H9 (cell line): ENCODE results near the gene CNTF. TPM values are rescaled to one million over a fixed set of nuclear protein-coding genes. Genes with fewer than 3 reads are reported as not detected.

Experiments used
- DNase-seq: peaks from one replicate; pipeline ENCODE4 v3.0.0-alpha.2; 2017
- H2AFZ ChIP-seq: one replicate; pipeline ENCODE4 v1.6.1; 2013; ENCODE audit warnings: mild to moderate bottlenecking, low read length, control low read depth, moderate library complexity
- H2AK5ac ChIP-seq: 2 replicates; pipeline ENCODE4 v1.6.1; 2013; ENCODE audit warnings: low read length, control low read depth, mixed read lengths; ENCODE audit not compliant: insufficient read length
- H2BK120ac ChIP-seq: one replicate; pipeline ENCODE4 v1.6.1; 2013; ENCODE audit warnings: low read depth, mild to moderate bottlenecking, low read length, control low read depth, inconsistent platforms; ENCODE audit not compliant: poor library complexity, severe bottlenecking
- H2BK12ac ChIP-seq: 2 replicates; pipeline ENCODE4 v1.6.1; 2013; ENCODE audit warnings: low read length, control low read depth, mixed read lengths, low read depth; ENCODE audit not compliant: insufficient read length
- H2BK15ac ChIP-seq: 2 replicates; pipeline ENCODE4 v1.6.1; 2013; ENCODE audit warnings: low read depth, low read length, control low read depth
- H2BK20ac ChIP-seq: one replicate; pipeline ENCODE4 v1.6.1; 2013; ENCODE audit warnings: low read depth, mild to moderate bottlenecking, low read length, control low read depth, inconsistent platforms; ENCODE audit not compliant: poor library complexity, severe bottlenecking
- H2BK5ac ChIP-seq: 2 replicates; pipeline ENCODE4 v1.6.1; 2013; ENCODE audit warnings: low read length, control low read depth, mixed read lengths; ENCODE audit not compliant: insufficient read length
- H3K14ac ChIP-seq: 2 replicates; pipeline ENCODE4 v1.6.1; 2013; ENCODE audit warnings: low read length, control low read depth; ENCODE audit not compliant: insufficient read depth
- H3K18ac ChIP-seq: 2 replicates; pipeline ENCODE4 v1.6.1; 2013; ENCODE audit warnings: low read depth, mild to moderate bottlenecking, mixed read lengths, low read length, control low read depth; ENCODE audit not compliant: insufficient read length
- H3K23ac ChIP-seq: 2 replicates; pipeline ENCODE4 v1.6.1; 2013; ENCODE audit warnings: low read length, control low read depth, mixed read lengths, low read depth; ENCODE audit not compliant: insufficient read length
- H3K23me2 ChIP-seq: 2 replicates; pipeline ENCODE4 v1.6.1; 2013; ENCODE audit warnings: low read depth, mild to moderate bottlenecking, mixed read lengths, low read length, control low read depth; ENCODE audit not compliant: insufficient read length, poor library complexity, severe bottlenecking
- H3K27ac ChIP-seq: 2 replicates; pipeline ENCODE4 v1.5.1; 2013; ENCODE audit warnings: low read length, control low read depth, mixed read lengths, low read depth; ENCODE audit not compliant: insufficient read length
- H3K27me3 ChIP-seq: 2 replicates; pipeline ENCODE4 v1.6.1; 2013; ENCODE audit warnings: low read length, control low read depth, inconsistent platforms; ENCODE audit not compliant: insufficient read depth
- H3K4ac ChIP-seq: 2 replicates; pipeline ENCODE4 v1.6.1; 2013; ENCODE audit warnings: low read depth, mild to moderate bottlenecking, control low read depth, inconsistent platforms, low read length, moderate library complexity
- H3K4me1 ChIP-seq: 2 replicates; pipeline ENCODE4 v1.6.1; 2013; ENCODE audit warnings: low read length, control low read depth, inconsistent platforms; ENCODE audit not compliant: insufficient read depth
- H3K4me2 ChIP-seq: 2 replicates; pipeline ENCODE4 v1.6.1; 2013; ENCODE audit warnings: low read length, control low read depth, mixed read lengths; ENCODE audit not compliant: insufficient read length, insufficient read depth
- H3K56ac ChIP-seq: 2 replicates; pipeline ENCODE4 v1.6.1; 2013; ENCODE audit warnings: low read depth, mild to moderate bottlenecking, mixed read lengths, low read length, control low read depth; ENCODE audit not compliant: insufficient read length
- H3K79me1 ChIP-seq: 2 replicates; pipeline ENCODE4 v1.6.1; 2013; ENCODE audit warnings: low read depth, mild to moderate bottlenecking, moderate library complexity, low read length, control low read depth, inconsistent platforms; ENCODE audit not compliant: insufficient read depth, poor library complexity, severe bottlenecking
- H3K79me2 ChIP-seq: 2 replicates; pipeline ENCODE4 v1.6.1; 2013; ENCODE audit warnings: low read length, control low read depth, inconsistent platforms; ENCODE audit not compliant: insufficient read depth
- H3K9ac ChIP-seq: 2 replicates; pipeline ENCODE4 v1.6.1; 2013; ENCODE audit warnings: low read length, control low read depth, mixed read lengths; ENCODE audit not compliant: insufficient read length; ENCODE audit errors: extremely low read depth
- H3K9me3 ChIP-seq: one replicate; pipeline ENCODE4 v1.6.1; 2013; ENCODE audit warnings: low read depth, low read length, inconsistent platforms; ENCODE audit not compliant: control insufficient read depth
- H3T11ph ChIP-seq: one replicate; pipeline ENCODE4 v1.6.1; 2013; ENCODE audit warnings: mild to moderate bottlenecking, low read length, control low read depth, inconsistent platforms
- H4K20me1 ChIP-seq: one replicate; pipeline ENCODE4 v1.6.1; 2013; ENCODE audit not compliant: control insufficient read depth, insufficient read length, insufficient read depth
- H4K5ac ChIP-seq: 2 replicates; pipeline ENCODE4 v1.6.1; 2013; ENCODE audit warnings: low read depth, mild to moderate bottlenecking, mixed read lengths, low read length, control low read depth; ENCODE audit not compliant: insufficient read length
- H4K8ac ChIP-seq: replicated peaks from 2 replicates; pipeline ENCODE4 v1.6.1; 2013; ENCODE audit warnings: low read length, control low read depth, mixed read lengths, low read depth; ENCODE audit not compliant: insufficient read length
- H4K91ac ChIP-seq: 2 replicates; pipeline ENCODE4 v1.6.1; 2013; ENCODE audit warnings: low read depth, mild to moderate bottlenecking, moderate library complexity, mixed read lengths, low read length, control low read depth; ENCODE audit not compliant: insufficient read length
- H3K27ac Mint-ChIP-seq, 3 experiments: 2 replicates in 2 of 3; 3 replicates in 1 of 3; pipeline ENCODE4 v1.8.0; 2020 to 2021; ENCODE audit warnings: mixed read lengths in 3 of 3, mild to moderate bottlenecking in 1 of 3, moderate library complexity in 1 of 3
- H3K27me3 Mint-ChIP-seq: 2 replicates; pipeline ENCODE4 v1.8.0; 2021; ENCODE audit warnings: low read depth, mild to moderate bottlenecking, moderate library complexity, mixed read lengths
- H3K36me3 Mint-ChIP-seq, 3 experiments: 2 replicates in 2 of 3; 3 replicates in 1 of 3; pipeline ENCODE4 v1.8.0; 2020 to 2021; ENCODE audit warnings: low read depth in 3 of 3, mixed read lengths in 3 of 3; ENCODE audit not compliant: insufficient read depth in 1 of 3
- H3K4me1 Mint-ChIP-seq, 2 experiments: 2 replicates each; pipeline ENCODE4 v1.8.0; 2020; ENCODE audit warnings: mixed read lengths in 2 of 2
- H3K4me3 Mint-ChIP-seq, 2 experiments: 2 replicates in 1 of 2; 3 replicates in 1 of 2; pipeline ENCODE4 v1.8.0; 2020 to 2021; ENCODE audit warnings: mild to moderate bottlenecking in 2 of 2, mixed read lengths in 2 of 2, moderate library complexity in 1 of 2
- H3K9me3 Mint-ChIP-seq, 2 experiments: 2 replicates in 1 of 2; 3 replicates in 1 of 2; pipeline ENCODE4 v1.8.0; 2020; ENCODE audit warnings: mild to moderate bottlenecking in 2 of 2, mixed read lengths in 2 of 2, moderate library complexity in 1 of 2
- CTCF ChIP-seq: fragments of 200-600 bp; sonication (generic); conservative IDR thresholded peaks from 3 replicates; pipeline ENCODE4 v1.8.0; 2021; ENCODE audit warnings: antibody characterized with exemption, mild to moderate bottlenecking
- WGBS: extraction: QIAGEN DNeasy Blood & Tissue Kit; methylation state at CpG from one replicate; pipeline ENCODE4 v1.1.7; 2013; ENCODE audit warnings: missing lambda C conversion rate, low lambda C conversion rate, mixed read lengths; ENCODE audit not compliant: insufficient read length; ENCODE audit errors: extremely low coverage; 5-methylcytosine and 5-hydroxymethylcytosine counted together
- total RNA-seq: library from RNA; stranded (reverse); gene quantifications from 2 replicates; pipeline ENCODE4 v1.2.1, GENCODE V29; 2021

CNTF gene
- total RNA-seq, 1 experiment from 2014 or later: 3.5 TPM

GRCh38 chr11:58615559-58615958, 6.9 kb upstream of the CNTF start:
- no peaks in the 10 kb centered on the region; the same call in 1 of the 2 replicates for H3K27me3 ChIP-seq
- H3K23me2 ChIP-seq: no peaks in the 10 kb centered on the region
- peaks cover 59 to 90% (median 90%) of the 10 kb centered on the region in 3 experiments; a peak in 6 of 7 replicates for H3K36me3 Mint-ChIP-seq
- no peaks in the 10 kb centered on the region for H4K20me1 ChIP-seq
- no CpG with 5 or more reads among the region's 1 CpG for WGBS
- no peak overlapping the region for H2BK20ac ChIP-seq
- no peak overlapping the region for H4K91ac ChIP-seq
- no peak overlapping the region for H3K4me3 Mint-ChIP-seq
- H3T11ph ChIP-seq: no peak overlapping the region
- H3K14ac ChIP-seq: no peak overlapping the region
- H3K9me3 Mint-ChIP-seq: no peaks in the 10 kb centered on the region; a peak in 1 of 5 replicates
- no peak overlapping the region for H3K27ac Mint-ChIP-seq
- no peak for TF ChIP-seq CTCF
- no peaks in the 10 kb centered on the region for H3K9me3 ChIP-seq
- no peak overlapping the region for H3K56ac ChIP-seq
- H3K23ac ChIP-seq: no peak overlapping the region
- H2AK5ac ChIP-seq: no peak overlapping the region
- no peak overlapping the region for H2AFZ ChIP-seq
- no peak overlapping the region for H2BK15ac ChIP-seq
- H3K27ac ChIP-seq: no peak overlapping the region
- H3K4me1 ChIP-seq: no peaks in the 10 kb centered on the region
- H4K8ac ChIP-seq: no peak overlapping the region
- no peak overlapping the region for H2BK12ac ChIP-seq
- DNase-seq: no peak
- H2BK120ac ChIP-seq: no peak overlapping the region
- no peak overlapping the region for H2BK5ac ChIP-seq
- no peak overlapping the region for H3K4me2 ChIP-seq
- H3K79me1 ChIP-seq: no peaks in the 10 kb centered on the region
- no peaks in the 10 kb centered on the region for H3K79me2 ChIP-seq
- H3K27me3 Mint-ChIP-seq: no peaks in the 10 kb centered on the region
- H4K5ac ChIP-seq: no peak overlapping the region
- H3K9ac ChIP-seq: no peak overlapping the region
- H3K4ac ChIP-seq: no peak overlapping the region
- H3K4me1 Mint-ChIP-seq: no peaks in the 10 kb centered on the region
- H3K18ac ChIP-seq: no peak overlapping the region
